ENCODE measurements around the gene LRRC73.

DNA sequence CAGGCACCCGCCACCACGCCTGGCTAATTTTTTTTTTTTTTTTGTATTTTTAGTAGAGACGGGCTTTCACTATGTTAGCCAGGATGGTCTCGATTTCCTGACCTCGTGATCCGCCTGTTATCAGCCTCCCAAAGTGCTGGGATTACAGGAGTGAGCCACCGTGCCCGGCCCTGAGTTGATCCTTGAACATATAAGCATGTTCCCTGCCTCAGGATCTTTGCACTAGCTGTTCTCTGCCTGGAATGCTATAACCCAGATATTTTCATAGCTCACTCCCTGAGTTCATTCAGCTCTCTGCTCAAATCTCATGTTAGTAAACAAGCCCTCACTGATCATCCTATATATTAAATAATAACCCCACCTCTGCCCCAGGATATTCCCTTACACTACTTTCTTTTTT lies 45.8 kb downstream of the LRRC73 start:
- no peak for TF ChIP-seq CTCF (IDR thresholded peaks at IDR 0.05)
- TF ChIP-seq POLR2A (IDR thresholded peaks at IDR 0.05): no peak

All from breast epithelium (tissue), 3 donors.